ENCODE measurements around the gene PTPA. TPM values are rescaled to one million over a fixed set of nuclear protein-coding genes. Genes with fewer than 3 reads are reported as not detected.
"Not testable (repeated sequence)": the region's sequence is repeated elsewhere in the genome, so short reads cannot be mapped to it uniquely, and the experiment has no call there.

The PTPA gene
- total RNA-seq, 1 donor from 2014 or later: 144 TPM

DNA sequence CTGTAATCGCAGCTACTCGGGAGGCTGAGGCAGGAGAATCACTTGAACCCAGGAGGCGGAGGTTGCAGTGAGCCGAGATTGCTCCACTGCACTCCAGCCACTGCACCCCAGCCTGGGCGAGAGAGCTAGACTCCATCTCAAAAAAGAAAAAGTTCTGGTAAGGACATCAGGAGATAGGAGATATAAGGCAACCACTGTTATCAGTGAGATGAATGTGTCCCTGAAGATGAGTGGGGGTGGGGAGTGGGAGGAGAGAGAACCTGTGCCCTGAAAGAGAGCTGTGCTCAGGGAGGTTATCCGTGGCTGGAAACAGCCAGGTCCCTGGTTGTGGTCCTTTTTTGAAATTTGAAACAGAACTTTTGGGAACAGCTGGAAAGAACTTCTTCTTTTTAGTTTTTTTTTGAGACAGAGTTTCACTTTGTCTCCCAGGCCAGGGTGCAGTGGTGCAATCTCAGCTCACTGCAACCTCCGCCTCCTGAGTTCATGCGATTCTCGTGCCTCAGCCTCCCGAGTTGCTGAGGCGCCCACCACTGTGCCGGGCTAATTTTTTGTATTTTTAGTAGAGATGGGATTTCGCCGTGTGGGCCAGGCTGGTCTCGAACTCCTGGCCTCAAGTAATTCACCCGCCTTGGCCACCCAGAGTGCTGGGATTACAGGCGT lies 2.6 kb downstream of the PTPA start:
- peaks cover 23% of the 10 kb centered on the region for H3K4me1 Mint-ChIP-seq
- peak overlapping the region; percentile 41 for H3K4me3 Mint-ChIP-seq
- peak overlapping the region; percentile 35 for H3K27ac Mint-ChIP-seq (ENCODE audit: unreplicated experiment)
- TF ChIP-seq, protein P1, sequence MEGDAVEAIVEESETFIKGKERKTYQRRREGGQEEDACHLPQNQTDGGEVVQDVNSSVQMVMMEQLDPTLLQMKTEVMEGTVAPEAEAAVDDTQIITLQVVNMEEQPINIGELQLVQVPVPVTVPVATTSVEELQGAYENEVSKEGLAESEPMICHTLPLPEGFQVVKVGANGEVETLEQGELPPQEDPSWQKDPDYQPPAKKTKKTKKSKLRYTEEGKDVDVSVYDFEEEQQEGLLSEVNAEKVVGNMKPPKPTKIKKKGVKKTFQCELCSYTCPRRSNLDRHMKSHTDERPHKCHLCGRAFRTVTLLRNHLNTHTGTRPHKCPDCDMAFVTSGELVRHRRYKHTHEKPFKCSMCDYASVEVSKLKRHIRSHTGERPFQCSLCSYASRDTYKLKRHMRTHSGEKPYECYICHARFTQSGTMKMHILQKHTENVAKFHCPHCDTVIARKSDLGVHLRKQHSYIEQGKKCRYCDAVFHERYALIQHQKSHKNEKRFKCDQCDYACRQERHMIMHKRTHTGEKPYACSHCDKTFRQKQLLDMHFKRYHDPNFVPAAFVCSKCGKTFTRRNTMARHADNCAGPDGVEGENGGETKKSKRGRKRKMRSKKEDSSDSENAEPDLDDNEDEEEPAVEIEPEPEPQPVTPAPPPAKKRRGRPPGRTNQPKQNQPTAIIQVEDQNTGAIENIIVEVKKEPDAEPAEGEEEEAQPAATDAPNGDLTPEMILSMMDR (conservative IDR thresholded peaks at IDR 0.05): no peak
- no peaks in the 10 kb centered on the region for H3K9me3 Mint-ChIP-seq
- H3K36me3 Mint-ChIP-seq (ENCODE audit: low read depth): no peaks in the 10 kb centered on the region
- H3K27me3 Mint-ChIP-seq (ENCODE audit: low read depth): no peaks in the 10 kb centered on the region
- DNase-seq (ENCODE audit: low read depth, low spot score): no peak

DNA sequence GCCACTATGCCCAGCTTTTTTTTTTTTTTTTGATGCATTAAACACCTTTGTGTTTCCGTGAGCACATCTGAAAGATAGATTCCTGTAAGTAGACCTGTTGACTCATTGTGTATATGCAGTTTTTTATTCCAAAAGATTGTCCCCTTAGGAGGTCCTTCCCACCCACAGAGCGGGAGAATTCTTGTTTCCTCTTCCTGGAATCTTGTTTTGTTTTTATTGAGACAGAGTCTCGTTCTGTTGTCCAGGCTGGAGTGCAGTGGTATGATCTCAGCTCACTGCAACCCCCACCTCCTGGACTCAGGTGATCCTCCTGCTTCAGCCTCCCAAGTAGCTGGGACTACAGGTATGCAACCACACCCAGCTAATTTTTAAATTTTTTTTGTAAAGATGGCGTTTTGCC lies 7.6 kb downstream of the PTPA start:
- H3K27ac Mint-ChIP-seq (ENCODE audit: unreplicated experiment): no peak overlapping the region
- H3K9me3 Mint-ChIP-seq: no peaks in the 10 kb centered on the region
- no peaks in the 10 kb centered on the region for H3K36me3 Mint-ChIP-seq (ENCODE audit: low read depth)
- H3K4me1 Mint-ChIP-seq: peaks cover 8% of the 10 kb centered on the region
- H3K27me3 Mint-ChIP-seq (ENCODE audit: low read depth): no peaks in the 10 kb centered on the region
- TF ChIP-seq, protein P1 (conservative IDR thresholded peaks at IDR 0.05): no peak
- no peak for DNase-seq (ENCODE audit: low read depth, low spot score)
- H3K4me3 Mint-ChIP-seq: no peak overlapping the region

DNA sequence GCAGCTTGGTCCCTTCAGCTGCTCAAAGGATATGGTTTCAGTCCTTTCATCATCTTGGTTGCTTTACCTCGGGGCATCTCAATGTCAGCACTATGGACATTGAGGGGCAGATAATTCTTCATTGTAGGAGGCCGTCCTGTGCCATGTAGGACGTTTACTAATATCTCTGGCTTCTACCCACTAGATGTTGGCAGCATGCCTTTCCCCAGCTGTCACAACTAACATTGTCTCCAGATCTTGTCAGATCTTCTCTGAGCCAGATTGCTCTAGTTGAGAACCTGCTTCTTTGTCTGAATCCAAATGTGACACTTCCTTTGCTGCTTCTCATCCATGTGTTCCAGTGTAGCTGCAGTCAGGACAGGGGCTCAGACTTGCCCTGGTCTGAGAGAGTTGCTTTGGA lies 10.3 kb downstream of the PTPA start:
- Mint-ChIP-seq H3K27ac (ENCODE audit: unreplicated experiment) (peak overlapping the region; percentile 84), H3K27me3 (ENCODE audit: low read depth) (no peaks in the 10 kb centered on the region), H3K36me3 (ENCODE audit: low read depth) (no peaks in the 10 kb centered on the region), H3K9me3 (no peaks in the 10 kb centered on the region), H3K4me3 (no peak overlapping the region), H3K4me1 (peaks cover 4% of the 10 kb centered on the region)
- DNase-seq (ENCODE audit: low read depth, low spot score): no peak
- TF ChIP-seq, protein P1 (conservative IDR thresholded peaks at IDR 0.05): no peak

DNA sequence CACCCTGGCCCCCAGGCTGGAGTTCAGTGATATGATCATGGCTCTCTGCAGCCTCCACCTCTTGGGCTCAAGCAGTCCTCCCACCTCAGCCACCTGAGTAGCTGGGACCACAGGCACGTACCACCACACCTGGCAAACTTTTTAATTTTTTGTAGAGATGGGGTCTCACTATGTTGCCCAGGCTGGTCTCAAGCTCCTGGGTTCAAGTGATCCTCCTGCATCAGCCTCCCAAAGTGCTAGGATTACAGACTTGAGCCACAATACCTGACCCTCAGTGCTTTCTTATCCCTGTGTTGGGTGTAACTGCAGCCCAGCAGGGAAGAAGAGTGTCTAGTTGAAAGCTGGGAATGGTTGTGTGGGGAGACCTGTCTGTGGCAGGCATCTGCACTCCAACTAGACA lies 10.9 kb downstream of the PTPA start:
- no peaks in the 10 kb centered on the region for H3K9me3 Mint-ChIP-seq
- no peak overlapping the region for H3K27ac Mint-ChIP-seq (ENCODE audit: unreplicated experiment)
- no peak overlapping the region for H3K4me3 Mint-ChIP-seq
- TF ChIP-seq, protein P1 (conservative IDR thresholded peaks at IDR 0.05): no peak
- DNase-seq (ENCODE audit: low read depth, low spot score): no peak
- H3K4me1 Mint-ChIP-seq: peaks cover 10% of the 10 kb centered on the region
- H3K27me3 Mint-ChIP-seq (ENCODE audit: low read depth): no peaks in the 10 kb centered on the region
- no peaks in the 10 kb centered on the region for H3K36me3 Mint-ChIP-seq (ENCODE audit: low read depth)

DNA sequence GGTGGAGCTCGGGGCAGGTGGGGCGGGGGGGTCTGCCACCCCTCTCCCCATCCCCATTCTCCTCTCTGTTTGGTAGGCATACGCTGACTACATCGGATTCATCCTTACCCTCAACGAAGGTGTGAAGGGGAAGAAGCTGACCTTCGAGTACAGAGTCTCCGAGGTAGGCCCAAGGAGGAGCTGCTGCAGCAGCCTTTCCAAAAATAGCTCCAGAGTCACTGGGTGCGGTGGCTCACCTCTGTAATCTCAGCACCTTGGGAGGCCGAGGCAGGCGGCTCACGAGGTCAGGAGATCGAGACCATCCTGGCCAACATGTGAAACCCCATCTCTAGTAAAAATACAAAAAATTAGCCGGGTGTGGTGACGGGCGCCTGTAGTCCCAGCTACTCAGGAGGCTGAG lies 11.8 kb downstream of the PTPA start:
- H3K27me3 Mint-ChIP-seq (ENCODE audit: low read depth); H3K36me3 Mint-ChIP-seq (ENCODE audit: low read depth); H3K4me3 Mint-ChIP-seq; DNase-seq (ENCODE audit: low read depth, low spot score); H3K27ac Mint-ChIP-seq (ENCODE audit: unreplicated experiment); H3K9me3 Mint-ChIP-seq: not testable (repeated sequence)
- H3K4me1 Mint-ChIP-seq: peaks cover 17% of the 10 kb centered on the region

DNA sequence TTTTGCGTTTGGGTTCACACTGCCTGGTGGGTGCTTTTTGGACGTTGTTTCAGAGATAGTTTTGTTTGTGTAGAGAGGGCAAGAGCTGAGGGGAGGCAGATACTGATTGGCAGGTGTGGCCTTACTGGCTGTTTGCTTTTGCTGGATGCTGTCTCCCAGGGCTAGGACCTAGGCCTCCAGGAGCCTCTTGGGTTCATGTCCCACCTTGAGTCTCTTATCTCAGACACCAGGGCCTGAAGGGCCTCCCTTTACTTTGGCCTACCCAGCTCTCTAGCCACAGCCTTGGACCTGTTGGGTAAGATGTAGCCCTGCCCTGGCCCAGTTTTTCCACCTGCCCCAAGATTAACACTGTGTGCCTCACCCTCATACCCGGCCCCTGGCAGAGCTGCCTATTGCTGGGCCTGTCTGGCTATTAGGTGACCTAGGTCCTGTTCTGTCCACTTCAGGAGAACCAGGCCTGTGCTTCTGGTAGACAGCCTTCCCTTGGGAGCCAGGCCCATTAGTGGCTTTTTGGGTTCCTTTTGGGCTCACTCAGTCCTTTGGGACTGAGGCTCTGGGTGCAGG lies 13.4 kb downstream of the PTPA start:
- Mint-ChIP-seq H3K9me3 (no peaks in the 10 kb centered on the region), H3K27me3 (ENCODE audit: low read depth) (no peaks in the 10 kb centered on the region), H3K27ac (ENCODE audit: unreplicated experiment) (no peak overlapping the region), H3K4me1 (peaks cover 17% of the 10 kb centered on the region), H3K36me3 (ENCODE audit: low read depth) (peaks cover 2% of the 10 kb centered on the region), H3K4me3 (no peak overlapping the region)
- DNase-seq (ENCODE audit: low read depth, low spot score): no peak
- TF ChIP-seq, protein P1 (conservative IDR thresholded peaks at IDR 0.05): no peak

Data from neural crest cell (in vitro differentiated cells).